Measurements from ENCODE around the gene MYL12B. TPM values are rescaled to one million over a fixed set of nuclear protein-coding genes. Genes with fewer than 3 reads are reported as not detected.

Gene MYL12B
- total RNA-seq, 2 donors from 2014 or later: 243 to 267 TPM

- DNase-seq (ENCODE audit: low spot score): no peak
- intact Hi-C loops (cut with DNase I): no loop called here
These were observed 62.0 kb downstream of the MYL12B start for GRCh38 chr18:3323900-3324299.

Other genes starting within 250 kb of the MYL12B start
- 10 to 100 TPM; 23.8 to 27.3 TPM for gene LPIN2, start 249.0 kb upstream of the MYL12B start, total RNA-seq
- gene MYOM1, start 42.2 kb upstream of the MYL12B start, total RNA-seq: 10 to 100 TPM; 32.0 to 42.1 TPM
- 100 to 1,000 TPM; 331 to 410 TPM for gene MYL12A, start 14.3 kb upstream of the MYL12B start, total RNA-seq
- 10 to 100 TPM; 25.9 to 30.0 TPM for gene TGIF1, start 188.0 kb downstream of the MYL12B start, total RNA-seq

All from posterior vena cava (tissue), 2 donors.